ENCODE results near the gene RBL1.
"Not testable (repeated sequence)": the region's sequence is repeated elsewhere in the genome, so short reads cannot be mapped to it uniquely, and the experiment has no call there.

The RBL1 gene

DNA sequence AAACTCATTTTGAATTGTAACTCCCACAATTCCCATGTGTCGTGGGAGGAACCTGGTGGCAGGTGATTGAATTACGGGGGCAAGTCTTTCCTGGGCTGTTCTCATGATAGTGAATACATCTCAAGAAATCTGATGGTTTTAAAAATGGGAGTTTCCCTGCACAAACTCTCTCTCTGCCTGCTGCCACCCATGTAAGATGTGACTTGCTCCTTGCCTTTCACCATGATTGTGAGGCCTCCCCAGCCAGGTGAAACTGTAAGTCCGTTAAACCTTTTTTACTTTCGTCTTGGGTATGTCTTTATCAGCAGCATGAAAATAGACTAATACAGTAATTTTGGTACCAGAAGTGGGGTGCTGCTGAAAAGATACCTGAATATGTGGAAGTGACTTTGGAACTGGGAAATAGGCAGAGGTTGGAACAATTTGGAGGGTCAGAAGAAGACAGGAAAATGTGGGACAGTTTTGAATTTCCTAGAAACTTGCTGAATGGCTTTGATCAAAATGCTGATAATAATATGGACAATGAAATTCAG is 102.9 kb downstream of the RBL1 start:
- no peak for DNase-seq (ENCODE audit: low read depth)

DNA sequence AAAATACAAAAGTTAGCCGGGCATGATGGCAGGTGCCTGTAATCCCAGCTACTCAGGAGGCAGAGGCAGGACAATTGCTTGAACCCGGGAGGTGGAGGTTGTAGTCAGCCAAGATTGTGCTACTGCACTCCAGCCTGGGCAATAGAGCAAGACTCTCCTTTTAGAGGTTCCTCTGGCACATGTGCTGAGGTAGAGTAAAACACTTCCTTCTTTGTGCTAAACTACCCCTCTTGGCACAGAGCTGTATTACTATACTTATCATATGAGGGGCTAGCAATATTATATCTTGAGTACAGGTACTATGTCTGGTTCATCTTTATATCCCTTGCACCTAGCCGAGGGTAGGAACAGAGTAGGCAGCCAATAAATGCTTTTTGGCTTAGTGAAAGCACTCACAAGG is 104.1 kb downstream of the RBL1 start:
- DNase-seq (ENCODE audit: low read depth): no peak

DNA sequence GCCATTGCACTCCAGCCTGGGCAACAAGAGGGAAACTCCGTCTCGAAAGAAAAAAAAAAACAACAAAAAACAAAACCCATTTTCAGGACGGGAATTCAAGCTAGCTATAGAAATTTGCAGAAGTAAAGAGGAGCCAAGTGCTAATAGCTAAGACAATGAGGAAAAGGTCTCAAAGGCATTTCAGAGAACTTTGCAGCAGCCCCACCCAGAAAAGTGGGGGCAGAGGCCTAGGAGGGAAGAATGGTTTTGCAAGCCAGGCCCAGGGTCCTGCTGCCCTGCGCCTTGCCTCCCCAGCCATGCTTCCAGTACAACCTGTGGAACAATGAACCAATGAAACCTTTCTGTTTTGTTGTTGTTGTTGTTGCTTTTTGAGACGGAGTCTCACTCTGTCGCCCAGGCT is 106.0 kb downstream of the RBL1 start:
- DNase-seq (ENCODE audit: low read depth): no peak

DNA sequence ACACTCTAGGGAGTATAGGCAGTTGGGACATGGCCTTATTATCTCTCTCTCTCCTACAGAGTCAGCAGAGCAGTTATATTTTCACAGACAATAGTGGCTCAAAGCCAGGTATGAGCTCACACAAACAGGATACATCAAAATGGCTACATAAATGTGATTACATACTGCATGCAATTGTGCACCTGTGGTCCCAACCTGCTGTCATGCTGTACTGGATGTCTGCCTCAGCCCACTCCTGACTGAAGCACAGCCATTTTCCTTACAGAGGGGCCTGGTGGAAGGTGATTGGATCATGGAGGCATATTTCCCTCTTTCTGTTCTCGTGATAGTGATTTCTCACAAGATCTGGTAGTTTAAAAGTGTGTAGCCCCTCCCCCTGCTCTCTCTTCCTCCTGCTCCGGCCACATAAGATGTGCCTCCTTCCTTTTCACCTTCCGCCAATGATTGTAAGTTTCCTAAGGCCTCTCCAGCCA is 107.3 kb downstream of the RBL1 start:
- DNase-seq (ENCODE audit: low read depth): no peak

DNA sequence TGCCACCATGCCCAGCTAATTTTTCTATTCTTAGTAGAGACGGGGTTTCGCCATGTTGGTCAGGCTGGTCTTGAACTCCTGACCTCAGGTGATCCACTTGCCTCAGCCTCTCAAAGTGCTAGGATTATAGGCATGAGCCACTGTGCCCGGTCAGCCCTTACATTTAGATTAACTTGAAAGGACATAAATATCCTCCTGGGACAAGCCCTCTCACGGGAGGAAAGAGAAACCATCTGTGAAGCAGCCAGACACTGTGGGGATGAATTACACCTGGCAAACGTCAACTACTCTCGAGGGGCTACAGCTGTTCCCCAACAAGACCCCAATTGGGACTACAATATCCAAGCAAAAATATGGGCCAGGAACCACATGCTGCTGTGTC is 111.5 kb downstream of the RBL1 start:
- no peak for DNase-seq (ENCODE audit: low read depth)

DNA sequence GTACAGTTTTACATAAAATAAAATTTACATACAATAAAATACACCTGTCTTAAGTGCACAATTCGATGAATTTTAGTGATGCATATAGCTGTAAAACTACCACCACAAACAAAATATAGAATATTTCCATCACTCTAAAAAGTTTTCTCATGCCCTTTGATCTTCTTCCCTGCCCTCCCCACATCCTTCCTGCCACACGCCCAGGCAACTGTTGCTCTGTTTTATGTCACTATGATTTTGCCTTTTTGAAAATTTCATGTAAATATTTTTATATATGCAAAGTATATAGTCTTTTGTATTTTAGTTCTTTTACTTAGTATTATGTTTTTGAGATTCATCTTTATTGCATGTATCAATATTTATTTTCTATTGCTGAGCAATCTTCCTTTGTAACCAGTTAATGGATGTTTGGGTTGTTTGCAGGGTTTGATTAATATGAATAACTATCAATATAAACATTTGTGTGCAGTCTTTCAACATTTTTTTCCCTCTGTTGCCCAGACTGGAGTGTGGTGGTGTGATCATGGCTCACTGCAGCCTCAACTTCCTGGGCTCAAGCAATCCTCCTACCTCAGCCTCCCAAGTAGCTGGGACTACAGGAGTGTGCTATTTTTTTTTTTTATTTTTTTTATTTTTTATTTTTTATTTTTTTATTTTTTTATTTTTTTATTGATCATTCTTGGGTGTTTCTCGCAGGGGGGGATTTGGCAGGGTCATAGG is 120.5 kb downstream of the RBL1 start:
- peak; percentile 10 for DNase-seq (ENCODE audit: low read depth)

DNA sequence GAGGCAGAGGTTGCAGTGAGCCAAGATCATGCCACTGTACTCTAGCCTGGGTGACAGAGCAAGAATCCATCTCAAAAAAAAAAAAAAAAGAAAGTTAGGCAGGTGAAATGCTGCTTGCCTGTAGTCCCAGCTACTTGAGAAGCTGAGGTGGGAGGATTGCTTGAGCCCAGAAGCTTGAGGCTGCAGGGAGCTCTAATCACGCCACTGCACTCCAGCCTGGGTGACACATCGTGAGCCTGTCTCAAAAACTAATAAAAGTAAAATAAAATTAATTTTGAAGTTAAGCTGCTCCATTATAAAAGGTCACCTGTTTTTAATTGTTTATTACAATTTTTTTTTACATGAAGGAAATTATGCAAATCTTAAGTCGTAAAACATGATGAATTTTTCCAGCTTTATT is 121.1 kb downstream of the RBL1 start:
- no peak for DNase-seq (ENCODE audit: low read depth)

DNA sequence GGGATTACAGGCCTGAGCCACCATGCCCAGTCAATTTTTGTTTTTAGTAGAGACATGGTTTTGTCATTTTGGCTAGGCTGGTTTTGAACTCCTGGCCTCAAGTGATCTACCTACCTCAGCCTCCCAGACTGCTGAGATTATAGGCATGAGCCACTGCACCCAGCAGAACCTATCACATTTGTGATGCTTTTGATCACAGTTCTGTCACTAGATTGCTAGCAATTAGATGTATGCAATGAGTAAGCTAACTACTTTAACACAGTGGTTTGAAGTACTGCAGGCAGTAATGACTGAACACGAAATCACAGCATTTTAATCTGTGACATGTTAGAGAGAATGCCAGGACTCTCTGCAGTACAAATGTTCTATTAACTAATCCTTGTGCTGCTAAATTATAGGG is 124.7 kb downstream of the RBL1 start:
- no peak for DNase-seq (ENCODE audit: low read depth)

DNA sequence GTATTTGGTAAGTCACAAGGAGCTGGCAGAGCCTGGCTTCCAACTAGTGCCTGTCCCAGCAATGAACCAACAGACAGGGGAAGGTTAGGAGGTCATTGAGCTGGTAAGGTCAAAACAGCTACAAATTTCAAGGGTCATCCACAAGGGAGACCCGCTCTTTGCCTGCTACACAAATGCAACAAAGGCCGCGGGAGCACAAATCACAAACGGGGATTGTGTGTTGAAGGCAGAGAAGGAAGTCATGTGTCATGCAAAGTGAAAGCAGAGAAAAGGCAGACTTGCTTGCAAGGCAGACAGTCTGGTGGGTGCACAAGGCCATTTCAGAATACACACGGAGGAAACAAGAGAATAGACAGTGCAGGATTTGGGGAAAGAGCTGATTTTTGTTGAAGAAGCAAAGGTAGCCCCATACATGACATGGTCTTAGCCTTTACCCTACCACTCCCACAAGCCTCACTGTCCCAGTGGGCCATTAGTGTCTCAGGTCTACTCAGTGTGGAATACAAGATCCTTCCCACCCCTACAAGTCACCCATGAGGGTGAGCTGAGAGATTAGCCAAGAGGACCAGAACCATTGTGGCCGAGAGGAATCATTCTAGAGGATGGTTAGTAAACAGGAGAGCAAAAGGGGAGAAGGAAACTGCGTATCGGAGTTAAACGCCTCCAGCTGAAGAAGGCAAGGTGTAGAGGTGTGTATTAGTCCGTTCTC is 126.2 kb downstream of the RBL1 start:
- DNase-seq (ENCODE audit: low read depth): no peak

DNA sequence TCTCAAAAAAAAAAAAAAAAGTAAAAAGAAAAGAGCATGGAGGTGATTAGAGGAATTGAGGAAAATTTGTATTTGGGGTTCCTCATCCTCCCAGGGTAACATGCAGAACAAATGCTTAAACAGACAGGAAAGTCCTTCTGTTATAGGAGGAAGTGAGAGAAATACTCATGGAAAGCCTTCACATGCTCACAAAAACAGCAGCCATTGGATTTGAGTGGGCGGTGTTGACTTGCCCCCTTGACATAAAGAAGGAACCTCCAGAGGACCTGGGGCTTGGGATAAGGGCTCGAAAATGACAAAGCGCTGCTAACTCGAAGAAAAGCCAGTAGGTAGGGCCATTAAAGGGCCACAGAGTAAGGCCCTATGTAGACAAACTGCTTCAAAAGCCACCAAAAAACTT is 126.7 kb downstream of the RBL1 start:
- no peak for DNase-seq (ENCODE audit: low read depth)

DNA sequence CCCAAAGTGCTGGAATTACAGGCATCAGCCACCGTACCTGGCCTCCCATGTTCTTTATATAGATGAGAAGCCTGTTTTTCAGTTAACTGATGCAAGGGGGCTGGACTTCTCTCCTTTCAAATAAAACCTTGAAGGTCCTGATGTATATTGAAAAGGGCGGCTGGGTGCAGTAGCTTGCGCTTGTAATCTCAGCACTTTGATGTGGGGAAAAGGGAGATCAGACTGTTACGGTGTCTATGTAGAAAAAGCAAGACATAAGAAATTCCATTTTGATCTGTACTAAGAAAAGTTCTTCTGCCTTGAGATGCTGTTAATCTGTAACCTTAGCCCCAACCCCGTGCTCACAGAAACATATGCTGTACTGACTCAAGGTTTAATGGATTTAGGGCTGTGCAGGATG is 128.2 kb downstream of the RBL1 start:
- DNase-seq (ENCODE audit: low read depth): no peak

DNA sequence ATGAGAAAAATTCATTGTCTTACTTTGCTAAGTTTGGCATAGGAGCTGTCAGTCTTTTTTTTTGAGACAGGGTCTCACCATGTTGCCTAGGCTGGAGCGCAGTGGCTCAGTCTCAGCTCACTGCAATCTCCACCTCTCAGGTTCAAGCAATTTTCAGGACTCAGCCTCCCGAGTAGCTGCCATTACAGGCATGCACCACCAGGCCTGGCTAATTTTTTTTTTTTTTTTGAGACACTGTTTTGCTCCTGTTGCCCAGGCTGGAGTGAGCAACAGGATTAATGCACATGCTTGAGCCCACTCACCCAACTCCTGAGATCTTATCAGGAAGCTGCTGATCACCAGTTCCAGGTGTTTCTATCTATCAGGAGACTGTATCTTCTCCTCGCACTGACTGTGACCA is 128.8 kb downstream of the RBL1 start:
- DNase-seq (ENCODE audit: low read depth): not testable (repeated sequence)

DNA sequence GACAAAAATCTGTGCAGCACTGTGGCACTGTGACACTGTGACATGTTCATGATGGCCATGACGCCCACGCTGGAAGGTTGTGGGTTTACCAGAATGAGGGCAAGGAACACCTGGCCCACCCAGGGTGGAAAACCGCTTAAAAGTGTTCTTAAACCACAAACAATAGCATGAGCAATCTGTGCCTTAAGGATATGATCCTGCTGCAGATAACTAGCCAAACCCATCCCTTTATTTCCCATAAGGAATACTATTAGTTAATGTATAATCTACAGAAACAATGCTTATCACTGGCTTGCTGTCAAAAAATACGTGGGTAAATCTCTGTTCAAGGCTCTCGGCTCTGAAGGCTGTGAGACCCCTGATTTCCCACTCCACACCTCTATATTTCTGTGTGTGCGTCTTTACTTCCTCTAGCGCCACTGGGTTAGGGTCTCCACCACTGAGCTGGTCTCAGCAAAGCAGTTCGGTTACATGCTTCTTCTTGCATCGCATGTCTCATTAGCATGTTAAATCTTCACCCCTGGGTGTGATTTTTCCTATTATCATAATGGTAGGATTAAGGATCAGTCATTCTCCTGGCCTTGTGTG is 133.3 kb downstream of the RBL1 start:
- not testable (repeated sequence) for DNase-seq (ENCODE audit: low read depth)

DNA sequence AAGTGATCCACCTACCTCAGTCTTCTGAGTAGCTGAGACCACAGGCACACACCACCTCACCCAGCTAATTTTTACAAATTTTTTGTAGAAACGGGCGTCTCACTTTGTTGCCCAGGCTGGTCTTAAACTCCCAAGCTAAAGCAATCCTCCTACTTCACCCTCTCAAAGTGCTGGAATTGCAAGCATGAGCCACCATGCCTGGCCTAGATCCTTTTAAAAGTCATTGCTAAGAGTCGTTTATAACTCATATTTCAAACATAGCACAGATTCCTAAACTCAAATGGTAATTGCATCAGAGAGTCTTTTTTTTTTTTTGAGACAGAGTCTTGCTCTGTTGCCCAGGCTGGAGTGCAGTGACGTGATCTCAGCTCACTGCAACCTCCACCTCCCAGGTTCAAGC is 136.6 kb downstream of the RBL1 start:
- DNase-seq (ENCODE audit: low read depth): no peak

DNA sequence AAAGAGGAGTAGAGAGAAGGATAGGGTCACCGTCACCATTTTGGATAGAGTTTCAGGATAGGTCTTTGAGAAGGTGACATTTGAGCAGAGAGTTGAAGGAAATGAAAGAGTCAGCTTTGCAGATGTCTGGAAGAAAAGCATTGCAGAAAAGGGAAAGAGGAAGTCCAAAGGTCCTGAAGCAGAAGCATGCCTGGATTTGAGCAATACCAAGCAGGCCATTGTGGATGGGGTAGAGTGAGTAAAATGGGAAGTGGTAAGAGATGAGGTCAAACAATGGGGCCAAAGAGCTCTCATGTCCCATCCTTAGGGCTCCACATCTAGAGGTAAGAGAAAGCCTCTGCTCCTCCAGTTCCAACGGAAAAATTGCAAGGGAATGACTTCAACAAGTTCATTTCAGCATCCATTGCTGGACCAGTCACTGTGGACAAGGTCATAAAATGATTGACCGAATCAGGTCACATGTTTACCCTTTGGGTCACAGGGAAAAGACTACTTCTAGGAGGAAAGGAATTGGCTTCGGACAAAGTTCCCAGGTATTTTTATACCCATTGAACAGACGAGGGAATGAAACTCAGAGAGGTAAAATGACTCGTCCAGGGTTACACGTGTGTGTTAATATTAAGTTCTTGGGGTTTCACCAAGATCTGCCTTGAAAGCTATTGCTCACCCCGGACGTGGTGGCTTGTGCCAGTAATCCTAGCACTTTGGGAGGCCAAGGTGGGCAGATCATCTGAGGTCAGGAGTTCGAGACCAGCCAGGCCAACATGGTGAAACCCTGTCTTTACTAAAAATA is 137.7 kb downstream of the RBL1 start:
- no peak for DNase-seq (ENCODE audit: low read depth)

DNA sequence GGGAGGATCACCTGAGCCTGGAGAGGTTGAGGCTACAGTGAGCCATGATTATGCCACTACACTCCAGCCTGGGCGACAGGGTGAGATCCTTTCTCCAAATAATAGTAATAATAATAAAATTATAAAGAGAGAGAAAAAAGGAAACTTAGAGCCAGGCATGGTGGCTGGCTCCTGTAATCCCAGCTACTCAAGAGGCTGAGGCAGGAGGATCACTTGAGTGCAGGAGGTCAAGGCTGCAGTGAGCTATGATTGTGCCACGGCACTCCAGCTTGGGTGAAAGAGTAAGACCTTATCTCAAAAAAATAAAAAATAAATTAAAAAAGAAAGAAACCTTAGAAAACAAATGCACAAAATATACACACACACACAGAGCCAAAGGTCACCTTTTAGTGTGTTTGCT is 139.1 kb downstream of the RBL1 start:
- no peak for DNase-seq (ENCODE audit: low read depth)

DNA sequence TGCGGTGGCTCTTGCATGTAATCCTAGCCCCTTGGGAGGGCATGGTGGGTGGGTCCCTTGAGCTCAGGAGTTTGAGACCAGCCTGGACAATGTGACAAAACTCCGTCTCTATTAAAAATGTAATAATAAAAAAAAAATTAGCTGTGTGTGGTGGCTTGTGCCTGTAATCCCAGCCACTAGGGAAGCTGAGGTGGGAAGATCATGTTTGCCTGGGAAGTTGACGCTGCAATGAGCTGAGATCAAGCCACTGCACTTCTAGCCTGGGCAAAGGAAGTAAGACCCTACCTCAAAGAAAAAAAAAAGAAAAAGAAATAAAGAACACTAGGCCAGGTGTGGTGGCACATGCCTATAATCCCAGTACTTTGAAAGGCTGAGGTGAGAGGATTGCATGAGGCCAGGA is 139.8 kb downstream of the RBL1 start:
- no peak for DNase-seq (ENCODE audit: low read depth)

DNA sequence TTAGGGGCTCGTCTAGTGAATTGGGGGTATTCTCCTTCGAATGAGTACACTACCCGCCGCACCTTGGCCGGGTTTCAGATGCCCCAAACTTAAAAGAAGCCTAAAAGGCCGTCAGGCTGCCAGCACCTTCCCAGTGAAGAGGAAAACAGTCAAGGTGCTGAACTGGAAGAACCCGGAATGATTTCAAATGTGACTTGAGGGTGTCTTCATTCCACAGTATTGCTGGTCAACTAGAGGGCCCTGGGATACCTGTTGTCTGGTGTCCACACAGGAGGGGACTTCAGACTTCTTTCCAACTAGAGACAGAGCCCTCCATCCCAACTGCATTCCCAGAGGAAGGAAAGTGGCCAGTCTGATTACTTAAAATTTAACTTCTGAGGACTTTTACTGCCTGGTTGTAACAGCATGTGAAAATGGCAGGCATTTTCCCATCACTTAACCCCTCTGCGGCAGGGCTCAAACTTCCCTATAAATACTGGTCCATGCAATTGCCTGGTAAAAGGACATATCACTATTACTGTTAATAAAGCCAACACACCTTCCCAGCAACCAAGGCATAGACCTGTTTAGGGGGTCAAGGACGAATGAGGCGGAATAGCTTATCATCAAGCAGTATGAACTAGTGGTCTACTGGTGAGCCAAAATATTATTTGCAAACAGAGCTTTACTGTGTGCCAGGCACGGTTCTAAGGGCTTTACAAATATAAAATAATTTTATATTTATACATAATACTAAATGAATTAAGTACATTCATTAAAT is 143.6 kb downstream of the RBL1 start:
- no peak for DNase-seq (ENCODE audit: low read depth)

DNA sequence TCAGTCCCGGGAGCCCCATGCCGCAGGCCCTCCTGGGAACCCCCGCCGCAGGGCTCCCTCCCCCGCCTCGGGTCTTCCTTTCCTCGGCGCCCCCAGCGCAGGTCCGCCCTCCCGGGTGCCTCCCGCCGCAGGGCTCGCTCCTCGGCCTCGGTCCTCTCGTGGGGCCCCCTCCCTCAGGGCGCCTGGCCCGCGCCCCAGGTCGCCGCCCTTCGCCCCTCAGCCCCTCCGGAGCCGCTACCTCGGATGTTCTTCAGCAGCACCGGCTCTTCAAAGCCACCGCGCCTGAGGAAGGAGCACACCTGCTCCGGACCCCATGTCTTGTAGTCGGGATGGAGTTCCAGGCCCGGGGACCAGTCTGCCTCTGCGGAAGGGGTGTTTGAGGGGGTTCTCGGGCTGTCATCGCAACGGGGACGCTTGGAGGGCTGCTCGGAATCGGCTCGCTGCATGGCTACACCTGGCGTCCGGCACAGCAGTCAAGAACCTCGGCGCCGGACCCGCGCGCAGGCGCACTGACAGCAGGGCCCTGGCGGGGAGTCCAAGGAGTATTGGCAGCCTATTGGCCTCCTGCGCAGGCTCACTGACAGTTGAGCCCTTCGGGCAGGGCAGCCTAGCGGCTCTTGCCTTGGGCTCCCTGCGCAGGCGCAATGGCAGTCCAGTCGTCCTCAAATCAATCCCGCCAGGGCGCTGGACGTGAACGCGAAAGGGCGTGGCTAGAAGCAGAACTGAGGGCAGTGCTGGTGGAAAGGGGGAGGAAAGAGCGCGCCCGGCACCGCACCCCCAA is 144.4 kb downstream of the RBL1 start, which contains the start of gene SAMHD1:
SAMHD1 (minus strand) TSS at position 511 of the 781 bp plus-strand sequence; CDS start at position 446, 65 bp downstream.
- DNase-seq (ENCODE audit: low read depth): peak; percentile 81

DNA sequence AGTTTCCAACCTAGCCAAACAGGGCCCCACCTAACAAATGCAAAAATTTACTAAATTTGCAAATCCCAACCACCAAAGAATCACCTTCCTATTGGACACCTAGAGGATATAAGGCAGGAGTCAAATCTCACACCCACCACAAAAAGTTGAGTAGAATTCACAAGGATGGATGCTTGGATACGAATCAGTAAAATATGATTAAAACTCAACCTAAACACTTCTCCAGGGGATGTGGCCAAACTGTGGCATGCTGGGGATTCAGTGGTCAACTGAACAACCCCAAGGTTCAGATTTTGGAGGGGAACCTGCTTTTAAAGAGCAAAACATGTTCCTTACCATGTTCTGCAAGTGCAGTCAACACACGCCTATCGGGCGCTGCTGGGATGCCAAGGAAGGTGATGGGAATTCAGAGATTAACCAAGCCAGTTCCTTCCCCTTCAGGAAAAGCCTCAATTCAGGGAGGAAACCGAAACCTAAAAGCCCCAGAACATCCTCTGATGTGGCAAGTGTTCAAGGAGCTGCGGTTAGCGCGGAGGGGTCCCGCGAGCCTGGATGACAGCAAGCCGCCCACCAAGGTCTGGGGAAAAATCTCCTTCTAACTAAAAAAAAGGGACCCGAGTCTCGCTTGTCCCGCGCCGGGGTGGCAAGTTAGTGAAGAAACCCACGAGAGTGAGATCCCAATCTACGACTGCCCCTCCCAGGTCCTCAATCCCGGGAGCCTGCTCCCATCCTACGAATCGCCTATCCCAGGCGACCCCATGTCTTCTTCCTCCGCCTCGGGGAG is 145.2 kb downstream of the RBL1 start:
- peak; percentile 12 for DNase-seq (ENCODE audit: low read depth)
